Adrenal gland (tissue), 5 donors: ENCODE results near the gene CYP2J2.

Source experiments
- CTCF ChIP-seq, 6 experiments: fragments of 450-650 bp in 4 of 6; fragments of 200-600 bp in 2 of 6; sonication (generic) in 1 of 6; IDR thresholded peaks; 1 replicate in 5 of 6; 2 replicates in 1 of 6; pipeline versions ENCODE4 v1.5.1 to v1.8.0; 2016 to 2021; ENCODE audit warnings: antibody characterized with exemption in 6 of 6, mild to moderate bottlenecking in 2 of 6, moderate library complexity in 1 of 6
- POLR2A ChIP-seq, 2 donors: fragments of 450-650 bp; IDR thresholded peaks; one replicate each; pipeline ENCODE4 v1.6.1; 2017; ENCODE audit warnings: antibody characterized with exemption in 2 of 2, mild to moderate bottlenecking in 2 of 2, moderate library complexity in 1 of 2
- donor health status: DM: no; HTN: no; CAD: no.

- TF ChIP-seq CTCF (IDR thresholded peaks at IDR 0.05) (no peak), POLR2A (IDR thresholded peaks at IDR 0.05) (no peak)
Measured at GRCh38 chr1:59898927-59899326, 27.6 kb downstream of the CYP2J2 start.
